Epithelial cell of esophagus (primary cell): ENCODE measurements around the gene GRM7.

Source experiments
- DNase-seq: peaks from one replicate; pipeline ENCODE4 v3.0.0; 2010; ENCODE audit warnings: low read depth
- H3K4me3 ChIP-seq: 2 replicates; pipeline ENCODE4 v1.5.1; 2011; ENCODE audit warnings: mild to moderate bottlenecking, low read length, control low read depth
- CTCF ChIP-seq: IDR thresholded peaks from 2 replicates; pipeline ENCODE4 v1.5.1; 2011; ENCODE audit warnings: low read depth, mild to moderate bottlenecking, low read length, control low read depth, inconsistent platforms; ENCODE audit not compliant: insufficient read depth; ENCODE audit errors: missing control alignments

GRM7 gene

GRCh38 chr3:7790141-7790540 is 929.2 kb downstream of the GRM7 start:
- DNase-seq, result no peak
- TF ChIP-seq CTCF, result no peak
- no peak overlapping the region for H3K4me3 ChIP-seq
